ENCODE results near the gene ST7. TPM values are rescaled to one million over a fixed set of nuclear protein-coding genes. Genes with fewer than 3 reads are reported as not detected.

The ST7 gene
- total and polyA plus RNA-seq, 2 experiments from 2014 or later = 31.2 to 38.5 TPM

DNA sequence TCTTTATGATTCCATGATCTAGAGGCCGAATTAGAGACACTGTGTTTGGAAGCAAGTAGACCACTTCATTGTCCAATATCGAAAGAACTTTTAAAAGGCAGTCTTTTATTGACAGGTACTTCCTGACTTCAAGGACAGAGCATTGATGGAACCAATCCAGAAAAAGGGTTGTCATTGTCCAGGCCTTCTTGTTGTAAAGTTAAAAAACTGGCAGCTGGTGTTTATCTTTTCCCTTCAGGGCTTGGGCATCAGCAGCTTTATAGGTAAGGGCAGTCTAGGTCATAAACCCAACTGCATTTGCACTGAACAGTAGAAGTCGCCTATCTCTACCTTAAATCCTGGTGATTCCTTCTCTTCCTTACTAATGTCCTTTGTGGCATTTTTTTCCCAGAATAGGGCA, 95.6 kb downstream of the ST7 start:
- Histone ChIP-seq H2AFZ (no peak overlapping the region), H3K4me1 (ENCODE audit: insufficient read depth) (no peaks in the 10 kb centered on the region), H3K4me3 (no peak overlapping the region), H3K36me3 (replicated peaks; ENCODE audit: insufficient read depth, low read depth) (no peaks in the 10 kb centered on the region), H3K9me2 (replicated peaks; ENCODE audit: insufficient read depth) (no peaks in the 10 kb centered on the region), H3K9me3 (ENCODE audit: low read depth) (no peaks in the 10 kb centered on the region), H4K20me1 (ENCODE audit: insufficient read depth, poor library complexity, severe bottlenecking) (peaks cover 3% of the 10 kb centered on the region), H3K4me2 (no peak overlapping the region), H3K27me3 (no peaks in the 10 kb centered on the region), H3K79me2 (peaks cover 47% of the 10 kb centered on the region), H3K27ac (no peak overlapping the region)
- TF ChIP-seq, protein P1, sequence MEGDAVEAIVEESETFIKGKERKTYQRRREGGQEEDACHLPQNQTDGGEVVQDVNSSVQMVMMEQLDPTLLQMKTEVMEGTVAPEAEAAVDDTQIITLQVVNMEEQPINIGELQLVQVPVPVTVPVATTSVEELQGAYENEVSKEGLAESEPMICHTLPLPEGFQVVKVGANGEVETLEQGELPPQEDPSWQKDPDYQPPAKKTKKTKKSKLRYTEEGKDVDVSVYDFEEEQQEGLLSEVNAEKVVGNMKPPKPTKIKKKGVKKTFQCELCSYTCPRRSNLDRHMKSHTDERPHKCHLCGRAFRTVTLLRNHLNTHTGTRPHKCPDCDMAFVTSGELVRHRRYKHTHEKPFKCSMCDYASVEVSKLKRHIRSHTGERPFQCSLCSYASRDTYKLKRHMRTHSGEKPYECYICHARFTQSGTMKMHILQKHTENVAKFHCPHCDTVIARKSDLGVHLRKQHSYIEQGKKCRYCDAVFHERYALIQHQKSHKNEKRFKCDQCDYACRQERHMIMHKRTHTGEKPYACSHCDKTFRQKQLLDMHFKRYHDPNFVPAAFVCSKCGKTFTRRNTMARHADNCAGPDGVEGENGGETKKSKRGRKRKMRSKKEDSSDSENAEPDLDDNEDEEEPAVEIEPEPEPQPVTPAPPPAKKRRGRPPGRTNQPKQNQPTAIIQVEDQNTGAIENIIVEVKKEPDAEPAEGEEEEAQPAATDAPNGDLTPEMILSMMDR (IDR thresholded peaks at IDR 0.05; ENCODE audit: poor library complexity) = no peak
- TF ChIP-seq EZH2phosphoT487 (IDR thresholded peaks at IDR 0.05; ENCODE audit: low read depth, severe bottlenecking, unreplicated experiment) (no peak), EZH2 (IDR thresholded peaks at IDR 0.05; ENCODE audit: borderline replicate concordance) (no peak)
- no peak for DNase-seq (ENCODE audit: low spot score)
- WGBS (ENCODE audit: low lambda C conversion rate, missing lambda C conversion rate) = 81% methylated on average over 3 of the region's 3 CpGs

DNA sequence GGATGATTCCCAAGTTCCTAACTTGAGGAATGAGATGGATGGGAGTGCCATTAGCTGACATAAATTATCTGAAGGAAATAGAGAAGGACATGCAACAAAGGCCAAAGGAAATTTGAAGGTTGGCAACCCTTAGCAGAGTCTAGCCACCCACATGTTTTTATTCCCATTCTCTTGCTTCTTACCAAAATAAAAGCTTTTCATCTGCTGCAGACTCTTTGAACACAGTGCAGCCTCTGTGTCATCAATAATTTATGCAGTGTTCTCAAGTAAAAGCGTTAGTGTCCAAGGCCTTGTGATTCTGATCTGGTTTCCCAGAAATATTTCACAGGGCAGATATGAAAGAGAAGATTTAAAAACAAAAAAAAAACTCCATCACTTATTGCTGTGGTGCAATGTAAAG, 98.5 kb downstream of the ST7 start:
- H4K20me1 ChIP-seq (ENCODE audit: insufficient read depth, poor library complexity, severe bottlenecking) = no peaks in the 10 kb centered on the region
- peaks cover 51% of the 10 kb centered on the region for H3K79me2 ChIP-seq
- H3K9me2 ChIP-seq (replicated peaks; ENCODE audit: insufficient read depth) = no peaks in the 10 kb centered on the region
- no peak for DNase-seq (ENCODE audit: low spot score)
- no peaks in the 10 kb centered on the region for H3K27me3 ChIP-seq
- no peak overlapping the region for H3K27ac ChIP-seq
- H3K4me2 ChIP-seq = no peak overlapping the region
- no peaks in the 10 kb centered on the region for H3K4me1 ChIP-seq (ENCODE audit: insufficient read depth)
- H3K9me3 ChIP-seq (ENCODE audit: low read depth) = no peaks in the 10 kb centered on the region
- no peak for TF ChIP-seq EZH2phosphoT487 (IDR thresholded peaks at IDR 0.05; ENCODE audit: low read depth, severe bottlenecking, unreplicated experiment)
- TF ChIP-seq EZH2 (IDR thresholded peaks at IDR 0.05; ENCODE audit: borderline replicate concordance) = no peak
- TF ChIP-seq, protein P1 (IDR thresholded peaks at IDR 0.05; ENCODE audit: poor library complexity) = no peak
- no peaks in the 10 kb centered on the region for H3K36me3 ChIP-seq (replicated peaks; ENCODE audit: insufficient read depth, low read depth)
- no peak overlapping the region for H2AFZ ChIP-seq
- 71% methylated on average over 1 of the region's 1 CpG for WGBS (ENCODE audit: low lambda C conversion rate, missing lambda C conversion rate)
- no peak overlapping the region for H3K4me3 ChIP-seq

DNA sequence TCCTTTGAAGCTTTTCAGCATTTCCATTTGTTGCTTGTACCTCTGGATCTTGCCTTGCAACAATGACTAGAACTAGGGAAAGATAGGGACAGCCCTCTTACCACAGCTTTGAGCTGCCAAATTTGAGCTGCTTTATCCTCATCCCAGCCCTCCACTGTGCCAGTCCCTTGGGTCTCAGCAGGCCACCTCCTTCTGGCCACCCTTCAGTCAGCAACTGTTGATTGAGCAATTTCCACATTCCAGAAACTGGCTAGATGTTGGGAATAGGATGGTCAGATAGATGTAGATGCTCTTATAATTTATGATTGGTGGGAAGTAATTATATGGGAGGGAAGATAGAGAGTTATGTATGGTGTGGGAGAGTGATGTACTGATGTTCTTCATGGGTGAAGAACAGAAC, 100.1 kb downstream of the ST7 start:
- TF ChIP-seq EZH2 (IDR thresholded peaks at IDR 0.05; ENCODE audit: borderline replicate concordance) = no peak
- TF ChIP-seq EZH2phosphoT487 (IDR thresholded peaks at IDR 0.05; ENCODE audit: low read depth, severe bottlenecking, unreplicated experiment) = no peak
- TF ChIP-seq, protein P1 (IDR thresholded peaks at IDR 0.05; ENCODE audit: poor library complexity) = no peak
- no peak overlapping the region for H3K4me2 ChIP-seq
- H3K27me3 ChIP-seq = no peaks in the 10 kb centered on the region
- no peak overlapping the region for H3K27ac ChIP-seq
- H3K36me3 ChIP-seq (replicated peaks; ENCODE audit: insufficient read depth, low read depth) = no peaks in the 10 kb centered on the region
- no peaks in the 10 kb centered on the region for H3K9me3 ChIP-seq (ENCODE audit: low read depth)
- H3K4me3 ChIP-seq = no peak overlapping the region
- DNase-seq (ENCODE audit: low spot score) = no peak
- no peaks in the 10 kb centered on the region for H4K20me1 ChIP-seq (ENCODE audit: insufficient read depth, poor library complexity, severe bottlenecking)
- H3K79me2 ChIP-seq = peaks cover 43% of the 10 kb centered on the region
- H3K9me2 ChIP-seq (replicated peaks; ENCODE audit: insufficient read depth) = no peaks in the 10 kb centered on the region
- no peaks in the 10 kb centered on the region for H3K4me1 ChIP-seq (ENCODE audit: insufficient read depth)
- no peak overlapping the region for H2AFZ ChIP-seq

DNA sequence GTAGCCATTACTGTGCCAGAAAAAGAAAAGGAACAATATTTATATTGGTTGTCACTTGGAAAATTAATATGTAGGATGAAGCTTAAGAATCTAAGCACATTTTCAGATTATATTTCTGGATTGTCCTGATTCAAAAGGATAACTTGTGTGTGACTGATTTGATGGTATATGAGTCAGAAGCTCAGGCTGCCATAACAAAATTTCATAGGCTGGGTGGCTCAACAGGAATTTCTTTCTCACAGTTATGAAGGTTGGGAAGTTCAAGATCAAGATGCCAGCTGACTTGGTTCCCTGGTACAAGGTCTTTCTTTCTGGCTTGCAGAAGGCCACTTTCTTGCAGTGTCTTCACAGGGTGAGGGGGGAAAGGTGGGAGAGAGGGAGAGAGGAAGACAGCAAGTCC, 108.5 kb downstream of the ST7 start:
- Histone ChIP-seq H3K4me1 (ENCODE audit: insufficient read depth) (no peaks in the 10 kb centered on the region), H3K9me2 (replicated peaks; ENCODE audit: insufficient read depth) (no peaks in the 10 kb centered on the region), H3K79me2 (peaks cover 29% of the 10 kb centered on the region), H3K4me2 (no peak overlapping the region), H3K27me3 (no peaks in the 10 kb centered on the region), H3K9me3 (ENCODE audit: low read depth) (no peaks in the 10 kb centered on the region), H3K36me3 (replicated peaks; ENCODE audit: insufficient read depth, low read depth) (no peaks in the 10 kb centered on the region), H3K27ac (no peak overlapping the region), H4K20me1 (ENCODE audit: insufficient read depth, poor library complexity, severe bottlenecking) (no peaks in the 10 kb centered on the region), H3K4me3 (no peak overlapping the region), H2AFZ (no peak overlapping the region)
- TF ChIP-seq EZH2phosphoT487 (IDR thresholded peaks at IDR 0.05; ENCODE audit: low read depth, severe bottlenecking, unreplicated experiment) (no peak), EZH2 (IDR thresholded peaks at IDR 0.05; ENCODE audit: borderline replicate concordance) (no peak)
- TF ChIP-seq, protein P1 (IDR thresholded peaks at IDR 0.05; ENCODE audit: poor library complexity) = no peak
- no peak for DNase-seq (ENCODE audit: low spot score)

All from hepatocyte (in vitro differentiated cells).